Astrocyte (in vitro differentiated cells and primary cell): ENCODE measurements around the gene FBN2. TPM values are rescaled to one million over a fixed set of nuclear protein-coding genes. Genes with fewer than 3 reads are reported as not detected.
A peak's percentile ranks its signal among the peaks of the same experiment; 100 is the strongest.

Source experiments
- DNase-seq: peaks from one replicate; pipeline ENCODE4 v3.0.0-alpha.2; 2010; ENCODE audit warnings: low read depth
- FAIRE-seq: peaks from 2 replicates; lab custom pipeline; 2011; peaks lifted over from hg19 to GRCh38; lab: Jason Lieb, UNC
- H2AFZ ChIP-seq: 2 replicates; pipeline ENCODE4 v1.6.0; 2012; ENCODE audit warnings: low read depth, low read length, inconsistent platforms
- H3K27ac ChIP-seq: 2 replicates; pipeline ENCODE4 v1.5.1; 2011; ENCODE audit warnings: low read depth, low read length, inconsistent platforms
- H3K27me3 ChIP-seq: 2 replicates; pipeline ENCODE4 v1.6.0; 2011; ENCODE audit warnings: low read length, inconsistent platforms; ENCODE audit not compliant: insufficient read depth
- H3K36me3 ChIP-seq: 2 replicates; pipeline ENCODE4 v1.5.1; 2011; ENCODE audit warnings: low read length, inconsistent platforms; ENCODE audit not compliant: insufficient read depth
- H3K4me1 ChIP-seq: 2 replicates; pipeline ENCODE4 v1.5.1; 2011; ENCODE audit warnings: low read length, inconsistent platforms; ENCODE audit not compliant: insufficient read depth
- H3K4me2 ChIP-seq: 2 replicates; pipeline ENCODE4 v1.6.0; 2012; ENCODE audit warnings: low read length, inconsistent platforms
- H3K4me3 ChIP-seq: 2 replicates; pipeline ENCODE4 v1.5.1; 2011; ENCODE audit warnings: low read depth, mild to moderate bottlenecking, low read length, inconsistent platforms; ENCODE audit not compliant: insufficient read depth
- H3K79me2 ChIP-seq: 2 replicates; pipeline ENCODE4 v1.6.0; 2012; ENCODE audit warnings: mild to moderate bottlenecking, low read length, inconsistent platforms; ENCODE audit not compliant: insufficient read depth
- H3K9ac ChIP-seq: 2 replicates; pipeline ENCODE4 v1.6.0; 2012; ENCODE audit warnings: mild to moderate bottlenecking, low read length, inconsistent platforms
- H3K9me3 ChIP-seq: 2 replicates; pipeline ENCODE4 v1.5.1; 2012; ENCODE audit warnings: low read depth, mild to moderate bottlenecking, low read length, inconsistent platforms; ENCODE audit not compliant: insufficient read depth
- H4K20me1 ChIP-seq: 2 replicates; pipeline ENCODE4 v1.6.0; 2012; ENCODE audit warnings: low read length, inconsistent platforms; ENCODE audit not compliant: insufficient read depth
- H3K27ac Mint-ChIP-seq: one replicate; pipeline ENCODE4 v1.8.0; 2021; ENCODE audit warnings: mild to moderate bottlenecking, mixed read lengths; ENCODE audit not compliant: unreplicated experiment
- H3K27me3 Mint-ChIP-seq: one replicate; pipeline ENCODE4 v1.8.0; 2021; ENCODE audit warnings: low read depth, mixed read lengths; ENCODE audit not compliant: unreplicated experiment
- H3K36me3 Mint-ChIP-seq: one replicate; pipeline ENCODE4 v1.8.0; 2021; ENCODE audit warnings: low read depth, mixed read lengths; ENCODE audit not compliant: unreplicated experiment
- H3K4me1 Mint-ChIP-seq: one replicate; pipeline ENCODE4 v1.8.0; 2021; ENCODE audit warnings: low read depth, mixed read lengths; ENCODE audit not compliant: unreplicated experiment
- H3K4me3 Mint-ChIP-seq: one replicate; pipeline ENCODE4 v1.8.0; 2021; ENCODE audit warnings: mild to moderate bottlenecking, moderate library complexity, mixed read lengths; ENCODE audit not compliant: unreplicated experiment
- H3K9me3 Mint-ChIP-seq: one replicate; pipeline ENCODE4 v1.8.0; 2021; ENCODE audit warnings: mild to moderate bottlenecking, mixed read lengths; ENCODE audit not compliant: unreplicated experiment
- CTCF ChIP-seq: IDR thresholded peaks from 2 replicates; pipeline ENCODE4 v1.5.1; 2011; ENCODE audit warnings: low read depth, mild to moderate bottlenecking, inconsistent platforms, low read length, moderate library complexity; ENCODE audit not compliant: insufficient read depth
- EZH2 ChIP-seq: IDR thresholded peaks from 2 replicates; pipeline ENCODE4 v1.6.1; 2012; ENCODE audit warnings: mild to moderate bottlenecking, low read length, inconsistent platforms; ENCODE audit not compliant: insufficient read depth
- total RNA-seq: library from RNA; stranded (reverse); gene quantifications from 2 replicates; pipeline ENCODE4 v1.2.1, GENCODE V29; 2021

The FBN2 gene
- total RNA-seq, 1 donor from 2014 or later, result 176 TPM

- H3K9me3 Mint-ChIP-seq, result no peaks in the 10 kb centered on the region
- H3K4me3 ChIP-seq, result peak overlapping the region; percentile 75
- peaks cover 4% of the 10 kb centered on the region for H3K4me1 ChIP-seq
- DNase-seq, result peak; percentile 34
- no peaks in the 10 kb centered on the region for H3K36me3 ChIP-seq
- peaks cover 14% of the 10 kb centered on the region for H4K20me1 ChIP-seq
- H3K27me3 ChIP-seq, result no peaks in the 10 kb centered on the region
- no peak for FAIRE-seq
- peak overlapping the region; percentile 92 for H2AFZ ChIP-seq
- peaks cover 15% of the 10 kb centered on the region for H3K36me3 Mint-ChIP-seq
- no peaks in the 10 kb centered on the region for H3K27me3 Mint-ChIP-seq
- H3K9me3 ChIP-seq, result no peaks in the 10 kb centered on the region
- no peak overlapping the region for H3K27ac Mint-ChIP-seq
- peaks cover 13% of the 10 kb centered on the region for H3K4me1 Mint-ChIP-seq
- peak overlapping the region; percentile 93 for H3K4me3 Mint-ChIP-seq
- H3K79me2 ChIP-seq, result peaks cover 28% of the 10 kb centered on the region
- TF ChIP-seq EZH2 (no peak), CTCF (no peak)
- H3K9ac ChIP-seq, result peak overlapping the region; percentile 81
- H3K27ac ChIP-seq, result peak overlapping the region; percentile 37
- peak overlapping the region; percentile 96 for H3K4me2 ChIP-seq
Measured at GRCh38 chr5:128537221-128537999, 635 bp downstream of the FBN2 start.

GRCh38 chr5:128536254-128537220, 1.5 kb downstream of the FBN2 start:
- Histone ChIP-seq H3K9me3 (no peaks in the 10 kb centered on the region), H2AFZ (peak overlapping the region; percentile 84), H3K9ac (peak overlapping the region; percentile 81), H3K27ac (no peak overlapping the region), H3K79me2 (peaks cover 34% of the 10 kb centered on the region), H3K4me1 (peaks cover 4% of the 10 kb centered on the region), H3K4me3 (peak overlapping the region; percentile 75), H3K4me2 (peak overlapping the region; percentile 96), H3K36me3 (no peaks in the 10 kb centered on the region), H4K20me1 (peaks cover 21% of the 10 kb centered on the region), H3K27me3 (no peaks in the 10 kb centered on the region)
- Mint-ChIP-seq H3K4me3 (peak overlapping the region; percentile 93), H3K4me1 (peaks cover 21% of the 10 kb centered on the region), H3K36me3 (peaks cover 15% of the 10 kb centered on the region), H3K27me3 (no peaks in the 10 kb centered on the region), H3K27ac (peak overlapping the region; percentile 42), H3K9me3 (no peaks in the 10 kb centered on the region)
- no peak for FAIRE-seq
- DNase-seq, result no peak
- TF ChIP-seq CTCF (no peak), EZH2 (no peak)
